Cardiac fibroblast (primary cell): ENCODE measurements around the gene PTPRD.
"Not testable (repeated sequence)": the region's sequence is repeated elsewhere in the genome, so short reads cannot be mapped to it uniquely, and the experiment has no call there.

Source experiments
- DNase-seq, 2 donors: peaks; one replicate each; pipeline versions ENCODE4 v3.0.0 to v3.0.0-alpha.2; 2010; ENCODE audit warnings: low read depth in 2 of 2
- H3K4me3 ChIP-seq, 2 donors: replicated peaks in 1 of 2; 1 replicate in 1 of 2; 2 replicates in 1 of 2; pipeline ENCODE4 v1.5.1; 2011; ENCODE audit warnings: low read depth in 2 of 2, low read length in 2 of 2, mild to moderate bottlenecking in 2 of 2, moderate library complexity in 1 of 2
- TF ChIP-seq, protein P1 (sequence below): IDR thresholded peaks from one replicate; pipeline ENCODE4 v1.5.1; 2011; ENCODE audit warnings: low read depth, mild to moderate bottlenecking, low read length, inconsistent platforms

Gene PTPRD

GRCh38 chr9:10387282-10387681 lies 225.5 kb downstream of the PTPRD start:
- TF ChIP-seq, protein P1, sequence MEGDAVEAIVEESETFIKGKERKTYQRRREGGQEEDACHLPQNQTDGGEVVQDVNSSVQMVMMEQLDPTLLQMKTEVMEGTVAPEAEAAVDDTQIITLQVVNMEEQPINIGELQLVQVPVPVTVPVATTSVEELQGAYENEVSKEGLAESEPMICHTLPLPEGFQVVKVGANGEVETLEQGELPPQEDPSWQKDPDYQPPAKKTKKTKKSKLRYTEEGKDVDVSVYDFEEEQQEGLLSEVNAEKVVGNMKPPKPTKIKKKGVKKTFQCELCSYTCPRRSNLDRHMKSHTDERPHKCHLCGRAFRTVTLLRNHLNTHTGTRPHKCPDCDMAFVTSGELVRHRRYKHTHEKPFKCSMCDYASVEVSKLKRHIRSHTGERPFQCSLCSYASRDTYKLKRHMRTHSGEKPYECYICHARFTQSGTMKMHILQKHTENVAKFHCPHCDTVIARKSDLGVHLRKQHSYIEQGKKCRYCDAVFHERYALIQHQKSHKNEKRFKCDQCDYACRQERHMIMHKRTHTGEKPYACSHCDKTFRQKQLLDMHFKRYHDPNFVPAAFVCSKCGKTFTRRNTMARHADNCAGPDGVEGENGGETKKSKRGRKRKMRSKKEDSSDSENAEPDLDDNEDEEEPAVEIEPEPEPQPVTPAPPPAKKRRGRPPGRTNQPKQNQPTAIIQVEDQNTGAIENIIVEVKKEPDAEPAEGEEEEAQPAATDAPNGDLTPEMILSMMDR = no peak
- no peak for DNase-seq
- H3K4me3 ChIP-seq = no peak overlapping the region

- no peak overlapping the region for H3K4me3 ChIP-seq
- TF ChIP-seq, protein P1 = no peak
- no peak for DNase-seq
Measured at GRCh38 chr9:10371824-10372223, 241.0 kb downstream of the PTPRD start.

DNA sequence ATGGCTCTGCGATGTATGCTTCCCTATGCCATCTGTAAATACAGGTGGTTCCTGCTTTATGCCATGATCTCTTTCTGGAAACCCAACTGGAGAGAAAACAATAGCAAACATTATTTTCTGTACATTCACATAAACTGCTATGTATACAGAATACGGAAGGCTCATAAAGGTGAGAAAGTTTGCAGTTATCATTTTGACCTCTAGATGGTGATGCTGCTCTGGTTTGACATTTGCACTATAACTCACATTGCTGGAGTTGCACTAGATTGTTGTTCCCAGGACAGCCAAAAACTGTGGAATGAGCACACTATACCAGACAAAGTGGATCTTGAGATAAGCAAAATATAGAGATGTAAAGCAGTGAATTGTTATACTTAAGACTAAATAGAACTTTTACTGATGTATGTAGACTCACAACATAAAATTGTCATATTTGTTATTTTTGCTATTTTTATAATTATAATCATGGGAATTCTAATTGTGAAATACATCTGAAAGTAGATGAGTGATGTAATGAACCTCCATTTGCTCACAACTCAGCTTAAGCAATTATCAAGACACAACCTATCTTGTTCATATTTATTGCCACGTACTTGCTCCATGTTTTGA lies 246.5 kb downstream of the PTPRD start:
- TF ChIP-seq, protein P1 = peak; percentile 57
- H3K4me3 ChIP-seq = no peak overlapping the region
- DNase-seq = peak; percentile 35 to 49

DNA sequence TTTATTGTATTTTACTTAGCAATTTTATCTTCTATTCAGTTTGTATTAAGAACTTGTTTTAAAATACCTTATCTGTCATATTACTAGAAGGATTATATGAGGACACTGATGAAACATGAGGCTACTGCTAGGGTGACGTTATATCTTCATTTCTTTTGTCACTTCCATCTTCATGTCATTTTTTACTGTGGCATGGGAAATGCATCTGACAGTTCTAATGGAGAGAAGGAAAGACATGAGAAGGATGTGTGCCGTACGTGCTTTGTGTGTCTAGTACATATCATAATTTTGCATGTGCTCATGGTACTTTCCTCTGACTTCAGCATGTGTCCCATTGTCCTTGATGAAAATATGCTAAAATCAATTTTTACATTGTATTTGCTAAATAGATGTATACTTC lies 258.2 kb downstream of the PTPRD start:
- DNase-seq = no peak
- TF ChIP-seq, protein P1 = no peak
- H3K4me3 ChIP-seq = no peak overlapping the region

DNA sequence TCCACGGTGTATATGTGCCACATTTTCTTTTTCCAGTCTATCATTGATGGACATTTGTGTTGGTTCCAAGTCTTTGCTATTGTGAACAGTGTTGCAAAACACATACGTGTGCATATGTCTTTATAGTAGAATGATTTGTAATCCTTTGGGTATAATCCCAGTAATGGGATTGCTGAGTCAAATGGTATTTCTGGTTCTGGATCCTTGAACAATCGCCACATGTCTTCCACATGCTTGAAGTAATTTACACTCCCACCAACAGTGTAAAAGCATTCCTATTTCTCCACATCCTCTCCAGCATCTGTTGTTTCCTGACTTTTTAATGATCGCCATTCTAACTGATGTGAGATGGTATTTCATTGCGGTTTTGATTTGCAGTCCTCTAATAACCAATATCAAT lies 267.2 kb downstream of the PTPRD start:
- not testable (repeated sequence) for H3K4me3 ChIP-seq, DNase-seq

GRCh38 chr9:10341057-10341456 lies 271.7 kb downstream of the PTPRD start:
- no peak overlapping the region for H3K4me3 ChIP-seq
- TF ChIP-seq, protein P1 = no peak
- no peak for DNase-seq

GRCh38 chr9:10339152-10339551 lies 273.6 kb downstream of the PTPRD start:
- no peak for DNase-seq
- H3K4me3 ChIP-seq = no peak overlapping the region
- TF ChIP-seq, protein P1 = no peak
